Globus pallidus (tissue), 1 donor: ENCODE results near the gene TM4SF20.

Experiments
- DNase-seq: peaks from one replicate; pipeline ENCODE4 v3.0.0-alpha.2; 2015; ENCODE audit warnings: low spot score

TM4SF20 gene

GRCh38 chr2:227320305-227321094 lies 58.6 kb downstream of the TM4SF20 start:
- DNase-seq, result no peak

DNA sequence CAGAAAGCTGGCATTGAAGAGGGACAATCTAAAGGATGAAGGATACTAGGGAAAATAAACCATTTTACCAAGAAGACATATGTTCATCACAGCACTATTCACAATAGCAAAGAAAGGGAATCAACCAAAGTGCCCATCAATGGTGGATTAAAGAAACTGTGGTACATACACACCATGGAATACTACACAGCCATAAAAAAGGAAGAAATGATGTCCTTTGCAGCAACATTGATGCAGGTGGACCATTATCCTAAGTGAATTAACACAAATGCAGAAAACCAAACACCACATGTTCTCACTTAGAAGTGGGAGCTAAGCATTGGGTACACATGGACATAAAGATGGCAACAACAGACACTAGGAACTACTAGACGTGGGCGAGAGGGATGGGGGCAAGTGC lies 61.3 kb downstream of the TM4SF20 start:
- no peak for DNase-seq

DNA sequence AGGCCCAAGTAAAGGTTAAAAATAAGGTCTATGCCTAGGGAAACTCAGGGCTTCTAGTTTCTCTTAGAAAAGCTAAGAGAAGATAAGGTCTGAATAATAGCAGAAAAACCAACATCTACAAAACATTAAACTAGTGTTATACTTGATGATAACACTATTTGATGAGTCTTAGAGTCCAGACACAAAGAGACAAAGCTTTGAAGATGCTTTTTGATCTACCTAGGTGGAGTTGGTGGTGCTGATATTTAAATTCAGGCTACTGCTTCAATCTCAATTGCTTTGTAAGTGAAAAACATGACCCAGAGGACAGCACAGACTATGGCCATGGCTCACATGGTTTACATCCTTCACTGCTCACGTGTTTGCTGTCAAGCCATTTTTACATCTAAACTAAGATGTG lies 65.8 kb downstream of the TM4SF20 start:
- no peak for DNase-seq

- no peak for DNase-seq
These were observed 66.5 kb downstream of the TM4SF20 start for GRCh38 chr2:227312579-227312978.
